Measurements from ENCODE around the gene LAIR2.

LAIR2 gene

DNA sequence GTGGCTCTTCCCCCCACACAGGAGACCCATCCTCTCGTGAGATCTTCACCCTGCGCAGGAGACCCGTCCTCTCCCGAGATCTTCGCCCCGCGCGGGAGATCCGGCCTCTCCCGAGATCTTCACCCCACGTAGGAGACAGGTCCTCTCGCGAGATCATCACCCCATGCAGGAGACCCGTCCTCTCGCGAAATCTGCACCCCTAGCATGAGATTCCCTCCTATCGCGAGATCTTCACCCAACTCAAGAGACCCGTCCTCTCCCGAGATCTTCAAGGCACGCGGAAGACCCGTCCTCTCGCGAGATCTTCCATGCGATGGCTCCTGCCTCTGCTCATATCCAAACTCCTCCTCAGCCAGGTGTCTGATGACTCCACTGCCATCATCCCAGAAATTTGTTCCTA is 24.3 kb downstream of the LAIR2 start:
- Histone ChIP-seq H3K27me3 (ENCODE audit: insufficient read depth, low read depth, severe bottlenecking) (peaks cover 83% of the 10 kb centered on the region), H3K9me3 (ENCODE audit: severe bottlenecking) (peaks cover 8% of the 10 kb centered on the region), H3K4me3 (ENCODE audit: low read depth, low read length) (no peak overlapping the region), H3K36me3 (no peaks in the 10 kb centered on the region), H3K27ac (no peak overlapping the region)
- TF ChIP-seq, protein P1, sequence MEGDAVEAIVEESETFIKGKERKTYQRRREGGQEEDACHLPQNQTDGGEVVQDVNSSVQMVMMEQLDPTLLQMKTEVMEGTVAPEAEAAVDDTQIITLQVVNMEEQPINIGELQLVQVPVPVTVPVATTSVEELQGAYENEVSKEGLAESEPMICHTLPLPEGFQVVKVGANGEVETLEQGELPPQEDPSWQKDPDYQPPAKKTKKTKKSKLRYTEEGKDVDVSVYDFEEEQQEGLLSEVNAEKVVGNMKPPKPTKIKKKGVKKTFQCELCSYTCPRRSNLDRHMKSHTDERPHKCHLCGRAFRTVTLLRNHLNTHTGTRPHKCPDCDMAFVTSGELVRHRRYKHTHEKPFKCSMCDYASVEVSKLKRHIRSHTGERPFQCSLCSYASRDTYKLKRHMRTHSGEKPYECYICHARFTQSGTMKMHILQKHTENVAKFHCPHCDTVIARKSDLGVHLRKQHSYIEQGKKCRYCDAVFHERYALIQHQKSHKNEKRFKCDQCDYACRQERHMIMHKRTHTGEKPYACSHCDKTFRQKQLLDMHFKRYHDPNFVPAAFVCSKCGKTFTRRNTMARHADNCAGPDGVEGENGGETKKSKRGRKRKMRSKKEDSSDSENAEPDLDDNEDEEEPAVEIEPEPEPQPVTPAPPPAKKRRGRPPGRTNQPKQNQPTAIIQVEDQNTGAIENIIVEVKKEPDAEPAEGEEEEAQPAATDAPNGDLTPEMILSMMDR (IDR thresholded peaks at IDR 0.05; ENCODE audit: low read depth, low read length), result no peak
- no peak for DNase-seq

DNA sequence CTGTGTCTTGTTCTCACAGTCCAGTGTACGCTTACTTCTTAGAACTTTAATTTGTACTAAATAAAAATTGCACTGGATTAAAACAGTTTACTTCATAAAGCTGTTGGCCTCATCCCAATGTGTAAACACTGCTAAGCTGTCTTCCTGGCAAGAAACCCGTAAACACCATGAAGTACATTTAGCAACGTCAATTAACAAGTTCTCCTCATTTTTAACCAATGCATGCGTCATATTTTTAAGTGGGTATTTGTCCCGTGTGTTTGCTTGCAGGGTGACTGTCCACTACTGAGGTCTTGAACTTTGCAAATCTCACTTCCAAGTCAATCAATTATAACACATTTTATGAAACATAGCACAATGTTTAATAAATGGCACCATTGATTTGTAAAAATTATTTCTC is 28.2 kb downstream of the LAIR2 start:
- H3K27ac ChIP-seq, result no peak overlapping the region
- no peak overlapping the region for H3K4me3 ChIP-seq (ENCODE audit: low read depth, low read length)
- TF ChIP-seq, protein P1 (IDR thresholded peaks at IDR 0.05; ENCODE audit: low read depth, low read length), result no peak
- H3K9me3 ChIP-seq (ENCODE audit: severe bottlenecking), result peaks cover 6% of the 10 kb centered on the region
- peaks cover 84% of the 10 kb centered on the region for H3K27me3 ChIP-seq (ENCODE audit: insufficient read depth, low read depth, severe bottlenecking)
- no peaks in the 10 kb centered on the region for H3K36me3 ChIP-seq
- DNase-seq, result no peak

DNA sequence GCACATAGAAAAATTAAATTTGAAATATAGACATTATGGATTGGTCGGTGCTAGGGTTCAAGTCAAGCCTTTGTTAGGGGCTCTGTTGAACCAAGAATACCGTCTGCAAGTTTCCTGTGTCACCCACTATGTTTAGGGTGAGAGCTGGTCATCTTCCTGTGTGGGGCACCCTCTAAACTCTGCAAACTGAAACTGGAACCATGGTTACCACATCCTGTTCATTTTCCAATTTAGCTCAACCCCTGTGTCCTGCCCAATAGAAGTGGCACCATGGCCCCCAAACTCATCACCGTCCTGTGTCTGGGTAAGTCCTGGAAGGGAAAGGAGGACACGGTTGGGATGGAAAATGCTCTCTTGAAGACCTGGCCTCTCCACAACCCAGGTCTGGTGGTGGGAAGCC is 29.9 kb downstream of the LAIR2 start:
- TF ChIP-seq, protein P1 (IDR thresholded peaks at IDR 0.05; ENCODE audit: low read depth, low read length), result no peak
- H3K9me3 ChIP-seq (ENCODE audit: severe bottlenecking), result no peaks in the 10 kb centered on the region
- H3K27ac ChIP-seq, result no peak overlapping the region
- H3K4me3 ChIP-seq (ENCODE audit: low read depth, low read length), result no peak overlapping the region
- no peak for DNase-seq
- H3K36me3 ChIP-seq, result no peaks in the 10 kb centered on the region
- H3K27me3 ChIP-seq (ENCODE audit: insufficient read depth, low read depth, severe bottlenecking), result peaks cover 91% of the 10 kb centered on the region

DNA sequence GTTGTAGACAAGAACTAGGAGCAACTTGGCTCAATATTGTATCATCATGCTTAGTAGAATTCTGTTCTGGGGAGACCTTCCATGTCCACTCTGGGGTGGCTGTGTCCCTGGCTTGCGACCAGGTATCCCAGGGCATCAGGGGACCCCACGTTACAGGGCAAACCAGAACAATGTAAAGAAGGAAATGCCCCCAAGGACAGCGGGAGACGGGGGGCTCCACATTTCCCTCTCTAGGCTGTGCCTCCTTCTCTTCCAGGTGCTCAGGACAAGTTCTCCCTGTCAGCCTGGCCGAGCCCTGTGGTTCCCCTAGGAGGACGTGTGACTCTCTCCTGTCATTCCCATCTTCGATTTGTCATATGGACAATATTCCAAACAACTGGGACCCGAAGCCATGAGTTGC is 30.8 kb downstream of the LAIR2 start:
- Histone ChIP-seq H3K27me3 (ENCODE audit: insufficient read depth, low read depth, severe bottlenecking) (peaks cover 84% of the 10 kb centered on the region), H3K36me3 (no peaks in the 10 kb centered on the region), H3K4me3 (ENCODE audit: low read depth, low read length) (no peak overlapping the region), H3K27ac (no peak overlapping the region), H3K9me3 (ENCODE audit: severe bottlenecking) (no peaks in the 10 kb centered on the region)
- DNase-seq, result no peak
- TF ChIP-seq, protein P1 (IDR thresholded peaks at IDR 0.05; ENCODE audit: low read depth, low read length), result no peak

DNA sequence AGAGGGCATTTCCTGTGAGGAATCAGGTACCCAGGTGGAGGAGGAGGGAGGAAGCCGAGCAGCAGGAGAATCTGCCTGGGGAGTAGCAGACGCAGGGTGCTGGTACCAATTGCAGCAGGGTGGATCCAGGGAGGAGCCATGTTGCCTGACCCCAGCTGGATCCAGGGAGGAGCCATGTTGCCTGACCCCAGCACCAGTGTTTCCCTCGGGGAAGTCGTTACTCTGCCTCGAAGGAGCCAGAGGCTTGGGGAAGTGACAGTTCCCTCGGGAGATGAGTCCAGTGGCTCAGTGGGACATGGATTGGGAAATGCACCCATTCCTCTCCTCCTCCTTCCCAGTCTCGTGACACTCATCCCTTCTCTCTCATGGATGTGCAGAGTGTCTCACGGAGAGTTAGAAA is 31.5 kb downstream of the LAIR2 start:
- H3K36me3 ChIP-seq, result no peaks in the 10 kb centered on the region
- peaks cover 85% of the 10 kb centered on the region for H3K27me3 ChIP-seq (ENCODE audit: insufficient read depth, low read depth, severe bottlenecking)
- H3K4me3 ChIP-seq (ENCODE audit: low read depth, low read length), result no peak overlapping the region
- no peak overlapping the region for H3K27ac ChIP-seq
- TF ChIP-seq, protein P1 (IDR thresholded peaks at IDR 0.05; ENCODE audit: low read depth, low read length), result no peak
- no peaks in the 10 kb centered on the region for H3K9me3 ChIP-seq (ENCODE audit: severe bottlenecking)
- DNase-seq, result no peak

DNA sequence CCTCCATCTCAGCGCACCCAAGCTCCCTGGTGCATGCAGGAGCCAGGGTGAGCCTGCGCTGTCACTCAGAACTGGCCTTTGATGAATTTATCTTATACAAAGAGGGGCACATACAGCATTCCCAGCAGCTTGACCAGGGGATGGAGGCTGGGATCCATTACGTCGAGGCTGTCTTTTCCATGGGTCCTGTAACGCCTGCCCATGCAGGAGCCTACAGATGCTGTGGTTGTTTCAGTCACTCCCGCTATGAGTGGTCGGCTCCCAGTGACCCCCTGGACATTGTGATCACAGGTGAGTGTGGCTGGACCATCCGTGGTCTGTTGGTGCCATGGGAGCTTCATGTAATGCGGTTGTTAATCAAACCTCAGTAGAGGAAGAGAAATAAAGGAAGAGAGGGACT is 33.0 kb downstream of the LAIR2 start:
- Histone ChIP-seq H3K27ac (no peak overlapping the region), H3K4me3 (ENCODE audit: low read depth, low read length) (no peak overlapping the region), H3K9me3 (ENCODE audit: severe bottlenecking) (no peaks in the 10 kb centered on the region), H3K27me3 (ENCODE audit: insufficient read depth, low read depth, severe bottlenecking) (peaks cover 83% of the 10 kb centered on the region), H3K36me3 (no peaks in the 10 kb centered on the region)
- DNase-seq, result no peak
- TF ChIP-seq, protein P1 (IDR thresholded peaks at IDR 0.05; ENCODE audit: low read depth, low read length), result no peak

Measured in WERI-Rb-1 (cell line).